ENCODE results near the gene MTM1. TPM values are rescaled to one million over a fixed set of nuclear protein-coding genes. Genes with fewer than 3 reads are reported as not detected.

MTM1 gene
- total and polyA plus RNA-seq, 2 experiments from 2014 or later, result 8.1 to 8.9 TPM

GRCh38 chrX:150567645-150568319 is 639 bp upstream of the MTM1 start:
- Histone ChIP-seq H3F3A (ENCODE audit: insufficient read depth) (no peaks in the 10 kb centered on the region), H4K20me1 (ENCODE audit: insufficient read depth) (no peaks in the 10 kb centered on the region; the same call in 1 of the 2 replicates), H3K4me3 (peak overlapping the region; percentile 59), H3K27ac (no peak overlapping the region), H3K27me3 (replicated peaks; ENCODE audit: insufficient read depth) (no peaks in the 10 kb centered on the region), H3K79me2 (ENCODE audit: insufficient read depth) (peaks cover 35% of the 10 kb centered on the region), H3K9me2 (ENCODE audit: insufficient read depth) (no peaks in the 10 kb centered on the region), H3K9ac (no peak overlapping the region), H3K4me1 (ENCODE audit: insufficient read depth) (no peaks in the 10 kb centered on the region), H3K4me2 (ENCODE audit: unreplicated experiment) (peak overlapping the region; percentile 20), H3K36me3 (ENCODE audit: low read depth) (no peaks in the 10 kb centered on the region), H2AFZ (peak overlapping the region; percentile 87), H3K9me3 (ENCODE audit: low read depth) (no peaks in the 10 kb centered on the region)
- in situ Hi-C loops (cut with MboI), result no loop called here
- TF ChIP-seq EZH2 (IDR thresholded peaks at IDR 0.05; ENCODE audit: insufficient read depth, poor library complexity, severe bottlenecking), result no peak
- DNase-seq, result no peak
- 68 to 94% methylated on average over 11 to 23 of the region's 23 CpGs for WGBS, 2 experiments (ENCODE audit: low coverage in 1 of 2, low lambda C conversion rate in 2 of 2, missing lambda C conversion rate in 2 of 2)

GRCh38 chrX:150569155-150569477 is 695 bp downstream of the MTM1 start:
- no peaks in the 10 kb centered on the region; the same call in 1 of the 2 replicates for H4K20me1 ChIP-seq (ENCODE audit: insufficient read depth)
- no peaks in the 10 kb centered on the region for H3F3A ChIP-seq (ENCODE audit: insufficient read depth)
- H3K4me3 ChIP-seq, result peak overlapping the region; percentile 89
- H3K9ac ChIP-seq, result peak overlapping the region; percentile 83
- peaks cover 48% of the 10 kb centered on the region for H3K79me2 ChIP-seq (ENCODE audit: insufficient read depth)
- H3K4me2 ChIP-seq (ENCODE audit: unreplicated experiment), result peak overlapping the region; percentile 83
- no peaks in the 10 kb centered on the region for H3K27me3 ChIP-seq (replicated peaks; ENCODE audit: insufficient read depth)
- in situ Hi-C loops (cut with MboI), result no loop called here
- peak overlapping the region; percentile 75 for H3K27ac ChIP-seq
- H3K9me3 ChIP-seq (ENCODE audit: low read depth), result no peaks in the 10 kb centered on the region
- H3K4me1 ChIP-seq (ENCODE audit: insufficient read depth), result no peaks in the 10 kb centered on the region
- peak overlapping the region; percentile 73 for H2AFZ ChIP-seq
- DNase-seq, result peak; percentile 68
- H3K36me3 ChIP-seq (ENCODE audit: low read depth), result no peaks in the 10 kb centered on the region
- TF ChIP-seq EZH2phosphoT487 (IDR thresholded peaks at IDR 0.05; ENCODE audit: insufficient read depth, low read depth) (no peak), EZH2 (IDR thresholded peaks at IDR 0.05; ENCODE audit: insufficient read depth, poor library complexity, severe bottlenecking) (no peak)
- WGBS, 2 experiments (ENCODE audit: low coverage in 1 of 2, low lambda C conversion rate in 2 of 2, missing lambda C conversion rate in 2 of 2), result 1 to 3% methylated on average over 13 to 17 of the region's 17 CpGs
- H3K9me2 ChIP-seq (ENCODE audit: insufficient read depth), result no peaks in the 10 kb centered on the region

DNA sequence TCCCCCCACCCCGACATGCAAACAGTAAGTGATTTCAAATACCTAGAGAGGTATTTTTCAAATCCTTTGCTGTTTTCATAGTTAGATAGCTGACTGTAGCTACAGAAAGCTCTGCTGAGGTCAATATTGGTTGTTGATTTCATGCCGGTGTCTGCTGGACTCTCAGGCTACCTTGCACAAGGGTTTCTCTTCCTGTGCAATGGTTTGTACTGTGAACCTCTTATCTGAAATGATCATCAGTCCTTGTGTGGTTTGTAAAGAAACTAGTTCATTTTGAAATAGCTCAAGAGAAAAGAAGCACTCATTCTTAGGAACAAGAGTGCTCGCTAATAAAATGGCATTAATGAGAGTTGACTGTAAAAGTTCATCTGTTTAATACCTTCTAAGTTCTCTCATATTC is 2.1 kb downstream of the MTM1 start:
- Histone ChIP-seq H3F3A (ENCODE audit: insufficient read depth) (no peaks in the 10 kb centered on the region), H3K4me1 (ENCODE audit: insufficient read depth) (peaks cover 5% of the 10 kb centered on the region; the same call in 1 of the 2 replicates), H3K4me3 (no peak overlapping the region), H3K9me3 (ENCODE audit: low read depth) (no peaks in the 10 kb centered on the region), H4K20me1 (ENCODE audit: insufficient read depth) (no peaks in the 10 kb centered on the region; the same call in 1 of the 2 replicates), H3K9ac (no peak overlapping the region), H3K4me2 (ENCODE audit: unreplicated experiment) (no peak overlapping the region), H3K79me2 (ENCODE audit: insufficient read depth) (peaks cover 61% of the 10 kb centered on the region), H3K36me3 (ENCODE audit: low read depth) (no peaks in the 10 kb centered on the region), H2AFZ (no peak overlapping the region), H3K9me2 (ENCODE audit: insufficient read depth) (no peaks in the 10 kb centered on the region), H3K27me3 (replicated peaks; ENCODE audit: insufficient read depth) (no peaks in the 10 kb centered on the region), H3K27ac (no peak overlapping the region)
- TF ChIP-seq EZH2phosphoT487 (IDR thresholded peaks at IDR 0.05; ENCODE audit: insufficient read depth, low read depth), result no peak
- no peak for TF ChIP-seq EZH2 (IDR thresholded peaks at IDR 0.05; ENCODE audit: insufficient read depth, poor library complexity, severe bottlenecking)
- 97 to 100% methylated on average over 3 of the region's 3 CpGs for WGBS, 2 experiments (ENCODE audit: low coverage in 1 of 2, low lambda C conversion rate in 2 of 2, missing lambda C conversion rate in 2 of 2)
- in situ Hi-C loops (cut with MboI), result no loop called here
- DNase-seq, result no peak

GRCh38 chrX:150572206-150572605 is 3.8 kb downstream of the MTM1 start:
- Histone ChIP-seq H3K4me3 (no peak overlapping the region), H3K79me2 (ENCODE audit: insufficient read depth) (peaks cover 78% of the 10 kb centered on the region), H3F3A (ENCODE audit: insufficient read depth) (no peaks in the 10 kb centered on the region), H3K27ac (no peak overlapping the region), H3K4me2 (ENCODE audit: unreplicated experiment) (no peak overlapping the region), H2AFZ (no peak overlapping the region), H3K4me1 (ENCODE audit: insufficient read depth) (peaks cover 14% of the 10 kb centered on the region), H3K27me3 (replicated peaks; ENCODE audit: insufficient read depth) (no peaks in the 10 kb centered on the region), H3K9ac (no peak overlapping the region), H3K36me3 (ENCODE audit: low read depth) (no peaks in the 10 kb centered on the region), H3K9me3 (ENCODE audit: low read depth) (no peaks in the 10 kb centered on the region), H3K9me2 (ENCODE audit: insufficient read depth) (no peaks in the 10 kb centered on the region), H4K20me1 (ENCODE audit: insufficient read depth) (no peaks in the 10 kb centered on the region; the same call in 1 of the 2 replicates)
- no peak for TF ChIP-seq EZH2phosphoT487 (IDR thresholded peaks at IDR 0.05; ENCODE audit: insufficient read depth, low read depth)
- no peak for TF ChIP-seq EZH2 (IDR thresholded peaks at IDR 0.05; ENCODE audit: insufficient read depth, poor library complexity, severe bottlenecking)
- peak; percentile 3 for DNase-seq
- WGBS, 2 experiments (ENCODE audit: low coverage in 1 of 2, low lambda C conversion rate in 2 of 2, missing lambda C conversion rate in 2 of 2), result 17 to 25% methylated on average over 1 of the region's 1 CpG
- in situ Hi-C loops (cut with MboI), result no loop called here

Data from GM23248 (cell line).